Karpas-422 (cell line): ENCODE results near the gene ADD2. TPM values are rescaled to one million over a fixed set of nuclear protein-coding genes. Genes with fewer than 3 reads are reported as not detected.

Experiments used
- DNase-seq: peaks from one replicate; pipeline ENCODE4 v3.0.0-alpha.2; 2015
- H2AFZ ChIP-seq: fragments of 200-600 bp; sonication (generic); 2 replicates; pipeline ENCODE4 v1.6.1; 2014; ENCODE audit warnings: antibody characterized with exemption, low read length, mixed read lengths
- H3K27ac ChIP-seq: fragments of 200-600 bp; sonication (generic); 2 replicates; pipeline ENCODE4 v1.5.1; 2014; ENCODE audit warnings: mild to moderate bottlenecking, low read length, moderate library complexity
- H3K27me3 ChIP-seq: fragments of 200-600 bp; sonication (generic); 2 replicates; pipeline ENCODE4 v1.6.1; 2014; ENCODE audit warnings: low read length, mixed read lengths
- H3K36me3 ChIP-seq: fragments of 200-600 bp; sonication (generic); 2 replicates; pipeline ENCODE4 v1.6.1; 2014; ENCODE audit warnings: low read length, mixed read lengths; ENCODE audit not compliant: insufficient read depth
- H3K4me1 ChIP-seq: fragments of 200-600 bp; sonication (generic); 2 replicates; pipeline ENCODE4 v1.6.1; 2014; ENCODE audit warnings: mild to moderate bottlenecking, low read length, mixed read lengths
- H3K4me2 ChIP-seq: fragments of 200-600 bp; sonication (generic); 2 replicates; pipeline ENCODE4 v1.6.1; 2014; ENCODE audit warnings: low read length, low read depth, mild to moderate bottlenecking; ENCODE audit not compliant: poor library complexity, severe bottlenecking
- H3K4me3 ChIP-seq: fragments of 200-600 bp; sonication (generic); 2 replicates; pipeline ENCODE4 v1.5.1; 2014; ENCODE audit warnings: mild to moderate bottlenecking, antibody characterized with exemption, low read length, mixed read lengths
- H3K79me2 ChIP-seq: fragments of 200-600 bp; sonication (generic); 2 replicates; pipeline ENCODE4 v1.6.1; 2014; ENCODE audit warnings: mild to moderate bottlenecking, low read length, mixed read lengths
- H3K9ac ChIP-seq: fragments of 200-600 bp; sonication (generic); 2 replicates; pipeline ENCODE4 v1.6.0; 2014; ENCODE audit warnings: low read length
- H3K9me2 ChIP-seq: fragments of 200-600 bp; sonication (generic), shearing (Covaris generic); replicated peaks from 2 replicates; pipeline ENCODE4 v1.6.0; 2014; ENCODE audit warnings: mild to moderate bottlenecking, low read length, moderate library complexity; ENCODE audit not compliant: insufficient read depth
- H3K9me3 ChIP-seq: fragments of 300-700, 200-600 bp; sonication (generic); 2 replicates; pipeline ENCODE4 v1.6.1; 2014; ENCODE audit warnings: low read length, mixed read lengths
- H4K20me1 ChIP-seq: fragments of 200-600 bp; sonication (generic); 2 replicates; pipeline ENCODE4 v1.6.1; 2014; ENCODE audit warnings: mild to moderate bottlenecking, antibody characterized with exemption, low read length, low read depth; ENCODE audit not compliant: insufficient read depth
- total RNA-seq: library from RNA; depleted of rRNA; stranded (reverse); fragments of >200 nt; shearing (Covaris generic); gene quantifications from 2 replicates; pipeline ENCODE4 v1.2.3, GENCODE V29; 2014; ENCODE audit warnings: low replicate concordance

The ADD2 gene
- total RNA-seq, 1 experiment from 2014 or later: not detected

DNA sequence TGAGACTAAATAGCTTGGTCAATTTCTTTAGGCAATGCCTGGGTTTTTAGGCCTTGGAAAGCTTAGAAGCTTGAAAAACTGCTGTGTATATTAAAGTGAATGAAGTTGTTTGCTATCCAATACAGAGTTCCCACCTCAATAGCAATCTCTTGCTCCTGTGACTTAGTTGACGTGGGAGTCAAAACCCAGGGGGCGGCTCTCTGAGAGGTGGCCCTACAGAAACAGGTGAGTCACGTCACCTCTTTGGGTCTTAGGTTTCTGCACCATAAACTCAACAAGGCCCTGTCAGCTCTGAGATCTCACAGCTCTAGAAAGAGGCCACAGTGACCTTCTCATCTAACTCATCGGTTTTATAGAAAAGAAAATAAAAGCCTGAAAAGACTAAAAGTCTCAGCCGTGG lies 79.6 kb downstream of the ADD2 start:
- H2AFZ ChIP-seq: no peak overlapping the region
- no peaks in the 10 kb centered on the region for H3K79me2 ChIP-seq
- no peaks in the 10 kb centered on the region for H4K20me1 ChIP-seq
- no peaks in the 10 kb centered on the region for H3K27me3 ChIP-seq
- H3K9me2 ChIP-seq: no peaks in the 10 kb centered on the region
- no peak overlapping the region for H3K9ac ChIP-seq
- H3K27ac ChIP-seq: no peak overlapping the region
- H3K9me3 ChIP-seq: no peaks in the 10 kb centered on the region
- H3K4me1 ChIP-seq: no peaks in the 10 kb centered on the region
- H3K4me2 ChIP-seq: no peak overlapping the region
- no peak for DNase-seq
- H3K36me3 ChIP-seq: no peaks in the 10 kb centered on the region
- H3K4me3 ChIP-seq: no peak overlapping the region

DNA sequence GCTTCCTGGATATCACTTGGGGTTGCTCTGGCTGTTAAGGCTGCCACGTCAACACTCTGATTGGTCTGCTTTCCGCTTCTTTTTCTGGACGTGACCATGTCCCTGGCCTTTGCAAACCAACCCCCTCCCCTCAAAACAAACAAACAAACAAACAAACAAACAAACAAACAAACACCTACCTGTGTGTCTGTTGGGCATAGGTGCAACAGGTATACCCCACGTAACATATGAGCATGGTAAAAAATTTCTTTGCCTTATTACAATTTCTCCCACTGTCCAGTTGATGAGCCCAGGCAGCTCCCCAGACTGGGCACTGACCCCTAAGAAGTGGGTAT lies 80.6 kb downstream of the ADD2 start:
- Histone ChIP-seq H3K27me3 (no peaks in the 10 kb centered on the region), H3K9ac (no peak overlapping the region), H4K20me1 (no peaks in the 10 kb centered on the region), H2AFZ (no peak overlapping the region), H3K27ac (no peak overlapping the region), H3K4me2 (no peak overlapping the region), H3K9me3 (no peaks in the 10 kb centered on the region), H3K4me1 (no peaks in the 10 kb centered on the region), H3K9me2 (no peaks in the 10 kb centered on the region), H3K4me3 (no peak overlapping the region), H3K79me2 (no peaks in the 10 kb centered on the region), H3K36me3 (no peaks in the 10 kb centered on the region)
- no peak for DNase-seq

DNA sequence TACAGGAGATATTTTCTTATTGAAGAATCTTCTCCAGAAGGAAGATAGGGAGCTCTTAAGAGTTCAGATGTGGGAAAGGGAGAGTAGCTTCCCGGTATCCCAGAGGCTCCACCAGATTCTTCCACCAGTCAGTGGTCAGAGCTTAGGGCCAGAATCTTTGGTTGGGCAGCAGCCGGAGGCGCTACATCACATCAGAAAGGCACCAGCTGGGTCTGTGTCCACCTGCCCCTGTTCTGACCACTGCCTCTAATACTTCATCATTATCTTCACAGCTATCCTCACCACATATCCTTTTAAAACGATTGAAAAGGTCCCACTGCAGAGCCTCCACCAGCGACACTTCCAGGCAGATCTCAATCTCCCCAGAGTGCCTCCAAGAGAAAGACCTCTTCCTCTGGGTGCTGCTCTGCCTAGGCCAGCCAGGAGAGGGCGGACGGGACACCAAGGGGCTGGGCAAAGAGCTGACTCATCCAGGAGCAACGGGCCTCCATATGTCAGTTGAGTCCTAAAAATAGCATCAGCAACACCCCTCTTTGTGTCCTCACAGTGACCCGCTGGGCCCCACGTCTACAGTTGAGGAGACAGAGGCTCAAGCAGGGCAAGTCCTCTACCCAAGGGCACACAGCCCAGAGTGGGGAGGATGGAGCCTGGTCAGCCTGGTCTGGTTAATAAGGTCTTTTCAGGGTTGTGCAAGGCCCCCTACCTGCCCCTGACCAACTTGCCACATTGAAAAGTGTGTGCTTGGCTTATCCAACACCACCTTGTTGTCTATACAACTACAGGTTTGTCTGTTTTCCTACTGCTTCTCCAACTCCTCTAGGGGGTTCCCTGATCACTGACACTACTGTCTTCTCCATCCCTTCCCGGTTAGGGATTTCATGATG lies 81.2 kb downstream of the ADD2 start:
- H3K9me3 ChIP-seq: no peaks in the 10 kb centered on the region
- H3K9me2 ChIP-seq: no peaks in the 10 kb centered on the region
- no peaks in the 10 kb centered on the region for H3K36me3 ChIP-seq
- H2AFZ ChIP-seq: no peak overlapping the region
- H3K9ac ChIP-seq: no peak overlapping the region
- DNase-seq: peak; percentile 74
- no peak overlapping the region for H3K4me2 ChIP-seq
- H3K79me2 ChIP-seq: no peaks in the 10 kb centered on the region
- H4K20me1 ChIP-seq: no peaks in the 10 kb centered on the region
- no peaks in the 10 kb centered on the region for H3K4me1 ChIP-seq
- H3K27me3 ChIP-seq: no peaks in the 10 kb centered on the region
- H3K27ac ChIP-seq: no peak overlapping the region
- H3K4me3 ChIP-seq: no peak overlapping the region

DNA sequence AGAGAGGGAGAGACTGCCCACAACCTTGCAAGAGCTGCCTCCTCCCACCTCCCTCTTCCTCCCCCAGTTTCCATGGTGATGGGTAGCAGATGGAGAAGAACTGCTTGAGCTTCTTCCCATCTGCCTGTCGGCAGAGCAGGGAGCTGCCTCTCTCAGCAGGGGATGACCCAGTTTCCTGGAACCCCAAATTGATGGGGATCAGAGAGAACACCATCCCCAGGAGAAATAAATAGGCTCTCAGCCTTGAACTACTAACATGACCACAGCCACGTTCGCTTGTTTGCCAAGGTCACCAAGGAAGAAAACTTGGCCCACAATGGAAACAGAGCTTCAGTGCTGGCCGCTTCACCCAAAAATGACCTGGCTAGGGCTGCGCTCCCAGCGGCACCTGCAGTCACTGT lies 82.2 kb downstream of the ADD2 start:
- H3K4me1 ChIP-seq: no peaks in the 10 kb centered on the region
- no peak overlapping the region for H3K27ac ChIP-seq
- H3K9me3 ChIP-seq: no peaks in the 10 kb centered on the region
- H3K4me2 ChIP-seq: no peak overlapping the region
- no peaks in the 10 kb centered on the region for H3K9me2 ChIP-seq
- H3K4me3 ChIP-seq: no peak overlapping the region
- no peak overlapping the region for H2AFZ ChIP-seq
- DNase-seq: no peak
- H3K27me3 ChIP-seq: no peaks in the 10 kb centered on the region
- H3K36me3 ChIP-seq: no peaks in the 10 kb centered on the region
- H3K79me2 ChIP-seq: no peaks in the 10 kb centered on the region
- no peak overlapping the region for H3K9ac ChIP-seq
- no peaks in the 10 kb centered on the region for H4K20me1 ChIP-seq

DNA sequence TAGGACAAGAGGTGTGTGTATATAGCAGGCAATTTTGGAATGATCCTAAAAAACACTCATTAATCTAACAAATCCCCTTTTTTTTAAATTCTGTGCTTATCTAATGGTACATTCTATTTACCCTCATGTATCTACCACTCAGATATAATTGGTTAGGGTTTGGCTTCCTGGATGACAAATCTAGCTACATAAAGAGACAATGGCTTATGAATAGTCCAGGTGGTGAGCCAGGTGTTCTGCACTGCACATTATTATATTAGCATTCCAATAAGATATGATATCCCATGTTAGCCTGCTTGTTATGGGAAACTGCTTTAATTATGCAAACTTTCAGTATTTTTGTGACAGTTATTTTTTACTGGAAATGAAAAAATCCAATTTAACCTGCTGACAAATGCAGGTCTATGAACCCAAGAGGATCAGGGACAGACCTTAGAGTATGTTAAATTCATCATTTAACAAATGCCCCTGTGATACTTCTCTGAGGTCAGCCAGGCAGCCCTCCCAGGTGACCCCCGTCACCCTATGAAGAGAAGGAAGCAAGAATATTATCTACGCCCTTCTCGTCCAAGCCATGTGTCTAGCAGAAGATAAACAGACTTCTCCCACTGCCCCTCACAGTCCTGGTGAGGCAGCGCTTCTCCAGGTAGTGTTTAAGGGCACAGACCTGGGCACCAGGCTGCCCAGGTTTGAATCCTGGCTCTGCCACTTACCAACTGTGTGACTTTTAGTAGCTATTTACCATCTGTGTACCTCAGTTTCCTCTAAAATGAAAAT lies 83.0 kb downstream of the ADD2 start:
- Histone ChIP-seq H3K27me3 (no peaks in the 10 kb centered on the region), H3K9ac (no peak overlapping the region), H3K9me2 (no peaks in the 10 kb centered on the region)

DNA sequence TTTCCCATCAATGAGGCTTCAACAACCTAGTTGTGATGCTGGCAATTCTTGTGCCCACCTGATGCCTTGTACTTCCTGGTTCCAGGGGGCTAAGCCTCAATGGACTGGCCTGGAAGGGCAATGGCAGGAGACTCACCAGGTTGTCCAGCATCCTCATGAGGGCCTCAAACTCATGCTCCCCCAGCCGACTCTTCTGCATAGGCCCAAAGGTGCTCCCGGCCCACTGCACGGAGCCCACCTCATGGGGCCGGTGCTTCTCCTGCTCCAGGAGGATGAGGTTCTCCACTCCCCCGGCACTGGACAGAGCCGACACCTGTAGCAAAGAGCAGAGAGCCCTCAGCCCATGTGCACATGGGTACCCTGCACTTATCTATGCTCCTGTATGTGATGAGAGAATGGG lies 84.5 kb downstream of the ADD2 start:
- Histone ChIP-seq H3K9me2 (no peaks in the 10 kb centered on the region), H3K36me3 (no peaks in the 10 kb centered on the region), H3K9ac (no peak overlapping the region), H3K79me2 (no peaks in the 10 kb centered on the region), H3K4me3 (no peak overlapping the region), H4K20me1 (no peaks in the 10 kb centered on the region), H3K27ac (no peak overlapping the region), H3K4me1 (no peaks in the 10 kb centered on the region), H3K27me3 (no peaks in the 10 kb centered on the region), H3K4me2 (no peak overlapping the region), H2AFZ (no peak overlapping the region), H3K9me3 (no peaks in the 10 kb centered on the region)
- no peak for DNase-seq

More for the DNA sequence above, 83.0 kb downstream of the ADD2 start:
- H3K4me2 ChIP-seq: no peak overlapping the region
- no peaks in the 10 kb centered on the region for H4K20me1 ChIP-seq
- H3K9me3 ChIP-seq: no peaks in the 10 kb centered on the region
- H3K27ac ChIP-seq: no peak overlapping the region
- H3K36me3 ChIP-seq: no peaks in the 10 kb centered on the region
- no peak for DNase-seq
- no peak overlapping the region for H2AFZ ChIP-seq
- H3K79me2 ChIP-seq: no peaks in the 10 kb centered on the region
- H3K4me1 ChIP-seq: no peaks in the 10 kb centered on the region
- H3K4me3 ChIP-seq: no peak overlapping the region

DNA sequence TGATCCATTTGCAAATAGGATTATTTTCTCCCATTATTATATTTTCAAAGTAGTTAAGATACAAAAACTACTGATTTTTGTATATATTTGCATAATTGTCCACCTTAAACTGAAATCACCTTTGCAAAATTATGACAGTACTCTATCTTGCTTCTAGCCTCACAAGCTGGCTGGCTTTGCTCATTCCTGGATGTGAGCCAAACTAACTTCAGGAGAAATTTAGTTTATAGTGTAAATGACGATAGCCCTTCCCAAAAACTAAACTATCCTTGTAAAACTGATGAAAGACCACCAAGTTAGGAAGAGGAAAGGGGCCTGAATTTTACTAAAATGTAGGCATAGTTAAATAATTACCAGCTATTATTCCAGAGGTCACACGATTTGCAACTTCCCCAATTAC lies 87.3 kb downstream of the ADD2 start:
- no peak overlapping the region for H3K4me2 ChIP-seq
- no peaks in the 10 kb centered on the region for H3K9me2 ChIP-seq
- no peaks in the 10 kb centered on the region for H4K20me1 ChIP-seq
- H3K4me3 ChIP-seq: no peak overlapping the region
- H3K4me1 ChIP-seq: no peaks in the 10 kb centered on the region
- no peaks in the 10 kb centered on the region for H3K79me2 ChIP-seq
- no peaks in the 10 kb centered on the region for H3K27me3 ChIP-seq
- H3K9me3 ChIP-seq: no peaks in the 10 kb centered on the region
- no peaks in the 10 kb centered on the region for H3K36me3 ChIP-seq
- DNase-seq: no peak
- H2AFZ ChIP-seq: no peak overlapping the region
- no peak overlapping the region for H3K9ac ChIP-seq
- H3K27ac ChIP-seq: no peak overlapping the region

DNA sequence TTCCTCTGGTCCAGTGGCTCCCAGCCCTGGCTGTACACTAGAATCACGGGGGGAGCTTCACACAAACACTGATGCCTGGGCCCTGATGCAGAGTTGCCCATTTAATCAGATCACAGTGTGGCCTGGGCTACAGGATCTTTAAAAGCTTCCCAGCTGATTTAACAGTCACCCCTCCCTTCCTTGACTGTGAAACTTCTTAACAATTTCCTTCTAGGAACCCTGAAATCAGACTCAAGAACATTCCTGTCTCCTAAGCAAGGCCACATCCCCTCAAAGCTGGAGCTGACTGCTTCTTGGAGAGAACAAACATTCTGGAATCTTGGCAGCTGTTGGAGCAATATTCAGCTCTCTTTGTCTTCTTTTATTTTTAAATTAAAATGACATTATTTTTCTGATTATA lies 88.7 kb downstream of the ADD2 start:
- DNase-seq: no peak

More for the DNA sequence above, 88.7 kb downstream of the ADD2 start:
- Histone ChIP-seq H3K27me3 (no peaks in the 10 kb centered on the region), H3K27ac (no peak overlapping the region), H3K9me3 (no peaks in the 10 kb centered on the region), H2AFZ (no peak overlapping the region), H3K4me2 (no peak overlapping the region), H3K9ac (no peak overlapping the region), H3K36me3 (no peaks in the 10 kb centered on the region), H3K4me1 (no peaks in the 10 kb centered on the region), H3K4me3 (no peak overlapping the region), H3K9me2 (no peaks in the 10 kb centered on the region), H3K79me2 (no peaks in the 10 kb centered on the region), H4K20me1 (no peaks in the 10 kb centered on the region)
